GM04504 (cell line): ENCODE measurements around the gene ITGA11.

ENCODE experiments used
- DNase-seq: peaks from one replicate; pipeline ENCODE4 v3.0.0-alpha.2; 2012; ENCODE audit warnings: low read depth

ITGA11 gene

DNA sequence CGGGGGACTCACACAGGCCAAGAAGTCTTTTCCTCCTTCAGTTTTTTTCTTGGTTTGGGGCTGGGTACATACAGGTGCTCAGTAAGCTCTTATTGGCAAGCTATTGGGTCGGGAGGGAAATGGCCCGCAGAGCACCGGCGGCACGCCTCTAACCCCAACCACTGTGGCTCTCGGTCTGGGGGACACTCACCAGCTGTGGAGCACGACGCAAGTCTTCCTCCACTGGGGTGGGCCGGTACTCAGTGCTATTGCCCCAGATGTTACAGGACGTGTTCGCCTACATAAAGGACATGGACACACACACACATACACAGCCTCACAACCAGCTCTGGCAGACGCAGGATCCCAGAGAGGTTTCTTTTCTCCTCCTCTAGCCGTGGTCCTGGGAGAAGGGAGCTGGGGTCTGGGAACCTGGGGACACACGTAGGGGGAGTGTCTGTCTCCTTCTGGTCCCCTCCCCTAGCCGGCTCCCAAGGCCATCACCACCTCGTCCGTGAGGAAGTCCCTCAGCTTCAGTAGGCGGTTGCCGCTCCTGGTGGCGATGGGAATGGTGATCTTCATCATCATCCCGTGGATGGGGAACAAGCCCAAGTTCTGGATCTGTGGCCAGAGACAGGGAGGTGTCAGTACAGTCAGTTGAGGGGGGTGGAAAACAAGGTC is 121.0 kb downstream of the ITGA11 start:
- no peak for DNase-seq

DNA sequence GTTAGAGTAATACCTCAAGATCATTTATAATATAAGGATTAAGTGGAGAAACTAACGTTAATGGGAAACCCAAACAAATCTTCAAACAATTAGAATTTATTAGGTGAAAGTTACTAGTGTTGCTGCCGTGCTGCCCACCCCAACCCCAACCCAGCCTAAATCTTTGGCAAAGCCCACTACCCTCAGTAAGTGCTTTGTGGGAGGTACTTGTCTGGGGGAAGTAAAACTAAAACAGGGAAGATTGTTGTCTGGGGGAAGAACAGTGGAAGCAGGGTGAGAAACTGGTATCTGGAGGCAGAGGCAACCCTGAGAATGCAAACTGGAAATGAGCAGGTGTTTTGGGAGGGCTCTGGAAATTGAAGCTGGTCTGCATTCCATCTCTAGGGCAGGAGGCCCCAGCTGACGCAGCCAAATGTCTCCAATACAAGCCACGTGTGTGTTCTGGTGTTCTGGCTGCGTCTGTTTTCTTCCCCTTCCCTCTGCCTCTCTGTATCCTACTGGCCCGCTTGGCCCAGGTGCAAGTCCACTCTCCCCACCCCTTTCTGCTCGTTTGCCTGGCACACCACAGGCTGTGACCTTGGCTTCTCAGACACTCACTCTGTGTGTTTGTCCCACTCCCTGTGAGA is 121.7 kb downstream of the ITGA11 start:
- DNase-seq = no peak

DNA sequence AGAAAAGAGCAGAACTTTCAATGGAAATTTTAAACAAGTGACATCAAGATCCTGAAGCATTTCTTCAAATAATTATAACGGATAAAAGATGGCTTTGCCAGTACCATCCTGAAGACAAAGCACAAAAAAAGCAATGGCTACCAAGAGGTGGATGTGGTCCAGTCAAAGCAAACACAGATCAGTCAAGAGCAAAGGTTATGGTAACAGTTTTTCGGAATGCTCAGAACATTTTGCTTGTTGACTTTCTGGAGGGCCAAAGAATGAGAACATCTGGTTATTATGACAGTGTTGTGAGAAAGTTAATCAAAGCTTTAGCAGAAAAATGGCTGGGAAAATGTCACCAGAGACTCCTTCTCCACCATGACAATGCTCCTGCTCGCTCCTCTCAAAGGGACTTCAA is 122.9 kb downstream of the ITGA11 start:
- no peak for DNase-seq

DNA sequence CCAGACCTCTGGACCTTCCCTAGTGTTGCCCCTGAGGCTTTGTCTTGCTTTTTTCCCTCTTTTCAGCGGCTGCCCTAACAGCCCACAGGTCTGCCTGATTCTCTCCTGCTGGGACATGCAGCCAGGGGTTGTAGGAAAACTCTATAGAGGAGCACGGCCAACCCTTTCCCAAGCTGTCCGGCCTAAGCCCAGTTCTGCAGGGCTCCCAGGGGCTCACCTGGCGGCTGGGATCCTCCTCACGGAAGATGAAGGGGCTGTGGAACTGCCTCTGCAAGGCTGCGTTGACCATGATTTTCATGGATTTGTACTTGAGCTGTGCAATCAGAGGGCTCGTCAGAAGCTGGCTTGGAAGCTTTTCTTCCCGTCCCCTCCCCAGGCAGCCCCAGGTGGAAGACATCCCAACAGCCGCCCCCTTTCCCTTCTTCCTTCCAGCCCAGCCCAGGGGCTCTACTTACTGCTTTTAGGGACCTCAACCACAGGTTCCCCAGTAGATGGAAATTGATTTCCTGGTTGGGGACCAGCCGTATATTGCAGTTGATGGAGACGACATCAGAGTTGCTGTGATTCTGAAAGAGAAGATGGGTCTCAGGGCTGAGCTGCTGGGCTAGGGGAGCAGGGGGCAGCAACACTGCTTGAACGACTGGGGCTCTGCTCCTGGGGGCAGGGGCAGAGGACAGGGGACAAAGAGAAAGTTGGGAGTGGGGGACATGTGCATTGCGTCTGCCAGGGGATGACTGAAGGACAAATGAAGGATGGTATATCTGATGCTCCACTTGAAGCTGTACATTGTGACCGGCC is 124.6 kb downstream of the ITGA11 start:
- no peak for DNase-seq

DNA sequence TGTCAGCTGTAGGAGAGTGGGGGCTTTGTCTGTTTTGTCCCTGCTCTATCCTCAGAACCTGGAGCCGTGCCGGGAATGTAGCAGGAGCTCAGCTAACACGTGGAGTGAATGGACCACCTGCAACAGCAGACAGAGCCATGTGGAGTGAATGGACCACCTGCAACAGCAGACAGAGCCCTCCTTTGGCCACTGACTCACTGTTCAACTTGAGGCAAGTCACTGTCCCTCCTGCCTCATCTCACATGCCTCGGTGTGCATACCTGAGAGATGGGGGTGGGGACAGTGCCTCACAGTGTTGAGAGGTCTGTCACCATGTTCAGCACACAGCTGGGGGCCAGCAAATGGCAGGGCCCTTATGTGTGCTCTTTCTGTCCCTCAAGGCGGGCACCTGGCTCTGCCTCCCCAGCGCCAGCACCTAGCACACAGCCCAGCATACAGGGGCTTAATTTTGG is 126.5 kb downstream of the ITGA11 start:
- DNase-seq = no peak

DNA sequence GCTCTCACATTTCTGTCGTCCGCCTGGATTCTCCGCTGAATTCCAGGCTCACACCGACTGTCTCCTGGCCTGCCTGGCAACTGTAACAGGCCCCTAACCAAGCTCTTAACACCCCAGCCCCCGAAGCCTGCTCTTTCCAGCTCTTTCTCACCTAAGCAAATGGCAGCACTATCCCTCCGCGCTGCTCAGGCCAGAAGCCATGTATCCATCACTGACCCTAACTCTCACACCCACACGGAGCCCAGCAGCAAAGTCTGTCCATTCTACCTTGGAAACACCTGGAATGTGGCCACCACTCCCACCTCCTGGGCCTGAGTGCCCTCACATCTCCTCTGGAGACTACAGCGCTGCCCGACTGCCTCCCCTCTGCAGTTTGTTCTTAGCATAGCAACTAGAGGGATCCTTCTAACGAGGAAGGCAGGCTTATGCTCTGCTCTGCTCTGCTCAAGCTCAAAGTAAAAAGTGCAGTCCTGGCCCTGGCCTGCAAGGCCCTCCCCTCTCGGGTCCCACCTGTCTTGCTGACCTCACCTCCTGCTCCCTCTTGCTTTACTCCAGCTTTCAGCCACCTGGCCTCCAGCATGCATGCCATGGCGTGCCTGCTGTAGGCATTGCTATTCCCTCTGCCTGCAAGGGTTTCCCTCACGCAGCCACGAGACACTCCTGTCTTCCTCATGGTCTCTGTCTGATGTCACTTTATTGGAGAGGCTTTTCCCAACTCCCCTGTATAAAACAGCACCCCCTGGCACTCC is 127.2 kb downstream of the ITGA11 start:
- DNase-seq = no peak

DNA sequence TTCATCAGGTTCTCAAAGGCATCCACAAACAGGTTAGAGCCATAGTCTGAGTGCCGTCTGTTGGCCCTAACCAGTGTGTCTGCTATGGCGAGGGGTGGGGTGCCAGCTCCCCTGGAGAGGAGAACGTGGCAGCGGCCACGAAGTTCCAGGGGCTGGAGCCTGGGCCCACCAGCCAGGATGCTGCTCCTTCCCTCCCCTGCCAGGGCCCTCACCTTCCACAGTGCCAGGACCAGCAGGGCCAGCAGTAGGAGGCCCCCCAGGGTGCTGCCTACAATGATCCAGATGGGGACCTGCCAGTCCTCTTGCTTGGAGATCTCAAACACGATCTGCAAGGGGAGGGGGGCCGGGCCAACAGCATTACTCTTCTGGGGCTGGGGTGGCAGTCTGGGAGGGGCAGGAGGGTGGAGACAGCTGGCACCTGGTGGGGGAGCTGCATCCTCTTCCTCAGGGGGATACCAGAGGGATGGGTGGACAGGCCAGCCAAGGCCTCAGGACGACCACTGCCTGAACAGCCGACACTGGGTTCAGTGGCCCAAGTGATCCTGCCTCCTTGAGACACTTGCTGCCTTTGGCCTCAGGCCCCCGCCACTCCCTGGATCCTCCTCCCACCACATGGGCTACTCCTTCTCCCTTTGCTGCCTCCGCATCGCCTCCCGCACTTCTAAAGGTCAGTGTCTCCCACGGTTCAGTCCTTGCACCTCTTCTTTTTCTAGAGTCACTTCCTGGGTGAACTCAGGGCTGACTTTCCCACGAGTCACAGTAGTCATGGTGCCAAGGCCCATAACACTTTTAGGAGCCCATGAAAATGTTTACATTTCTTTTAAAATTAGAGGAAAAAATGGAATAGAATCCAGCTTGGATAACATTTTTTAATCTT is 128.2 kb downstream of the ITGA11 start:
- no peak for DNase-seq

DNA sequence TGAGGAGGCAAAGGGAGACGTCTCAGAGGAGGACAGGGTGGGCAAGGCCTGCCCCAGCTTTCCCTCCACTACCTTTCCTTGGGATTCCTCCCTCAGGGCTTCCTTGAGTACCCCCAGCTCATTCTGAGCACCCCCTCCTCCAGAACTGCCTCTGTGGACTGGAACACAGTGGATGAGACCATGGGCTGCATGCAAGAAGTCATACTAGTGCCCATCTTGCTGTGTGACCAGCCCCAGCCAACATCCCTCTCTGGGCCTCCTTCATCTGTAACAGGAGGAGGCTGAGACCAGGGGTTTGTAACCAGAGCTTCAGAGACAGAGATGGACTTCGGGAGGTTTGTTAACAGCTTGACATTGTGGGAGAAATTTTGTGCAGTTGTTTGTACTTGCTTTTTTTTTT is 128.8 kb downstream of the ITGA11 start:
- no peak for DNase-seq

DNA sequence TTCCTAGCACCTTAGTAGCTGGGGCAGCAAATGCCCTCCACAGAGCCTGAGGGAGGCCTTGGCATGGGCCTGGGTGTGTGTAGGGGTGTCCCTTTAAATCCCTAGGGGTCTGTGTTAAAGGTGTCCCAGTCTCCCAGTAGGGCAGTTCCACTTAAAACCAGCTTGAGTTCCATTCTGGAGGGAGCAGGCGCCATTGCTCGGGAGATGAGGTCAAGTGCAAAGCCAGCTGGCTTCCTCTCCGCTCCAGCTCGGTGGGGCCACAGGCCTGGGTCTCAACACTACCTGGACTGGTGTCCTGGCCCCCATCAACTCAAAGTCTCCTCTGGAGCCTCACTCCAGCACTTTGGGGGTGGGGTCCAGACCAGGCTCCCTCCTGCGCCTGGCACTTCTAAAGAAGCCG is 129.2 kb downstream of the ITGA11 start:
- no peak for DNase-seq

DNA sequence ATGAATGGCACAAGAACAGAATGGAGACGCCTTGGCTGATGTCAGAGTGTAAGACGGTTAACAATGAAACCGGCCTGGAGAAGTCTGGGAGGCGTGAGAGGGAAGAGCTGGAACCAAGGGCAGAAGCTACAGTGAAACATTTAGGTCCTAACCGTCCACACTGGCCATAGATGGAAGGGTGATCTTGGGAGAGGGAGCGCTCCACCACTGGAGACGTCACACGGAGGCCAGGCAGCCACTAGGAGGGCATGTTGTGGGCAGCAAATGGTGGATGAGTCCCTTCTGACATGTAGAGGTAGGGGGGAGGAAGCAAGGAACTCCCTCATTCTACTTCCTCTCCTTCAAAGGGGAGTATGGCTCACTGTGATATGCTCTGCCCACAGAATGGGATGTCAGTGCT is 130.7 kb downstream of the ITGA11 start:
- DNase-seq = no peak

DNA sequence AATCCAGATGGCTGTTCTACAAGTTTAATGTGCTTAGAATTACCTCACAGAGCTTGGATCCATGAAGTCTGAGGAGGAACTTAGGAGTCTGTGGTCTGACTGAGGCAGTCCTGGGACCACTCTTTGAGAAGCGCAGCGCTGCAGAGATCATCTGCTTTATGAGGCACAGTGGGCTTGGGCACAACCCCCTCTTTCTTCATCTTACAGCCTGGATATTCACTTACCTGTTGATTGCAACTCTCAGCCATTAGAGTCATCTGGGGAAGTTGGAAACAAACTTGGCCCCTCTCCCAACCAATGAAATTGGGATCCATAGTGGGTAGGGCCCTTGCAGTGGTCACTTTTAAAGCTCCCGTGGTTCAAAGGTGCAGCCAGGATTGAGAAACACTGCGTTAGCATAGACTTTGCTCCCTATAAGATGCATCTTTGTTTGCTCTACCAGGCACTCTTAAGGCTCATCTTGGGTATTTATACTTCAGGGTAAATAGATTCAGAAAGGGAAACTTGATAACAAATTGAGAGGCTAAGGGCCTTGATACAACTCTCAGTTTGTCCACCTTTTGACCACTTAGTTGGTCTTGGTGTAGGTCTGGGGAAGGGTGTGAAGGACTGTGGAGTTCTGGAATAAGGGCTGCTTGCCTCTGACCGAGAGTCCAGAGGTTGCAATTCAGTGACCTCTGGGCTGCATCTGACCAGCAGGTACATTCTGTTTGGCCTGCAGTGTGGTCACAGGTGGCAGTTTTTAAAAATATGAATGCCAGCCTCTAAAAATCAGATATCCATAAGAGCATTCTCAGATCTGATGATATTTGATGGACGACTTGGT is 131.6 kb downstream of the ITGA11 start:
- no peak for DNase-seq

DNA sequence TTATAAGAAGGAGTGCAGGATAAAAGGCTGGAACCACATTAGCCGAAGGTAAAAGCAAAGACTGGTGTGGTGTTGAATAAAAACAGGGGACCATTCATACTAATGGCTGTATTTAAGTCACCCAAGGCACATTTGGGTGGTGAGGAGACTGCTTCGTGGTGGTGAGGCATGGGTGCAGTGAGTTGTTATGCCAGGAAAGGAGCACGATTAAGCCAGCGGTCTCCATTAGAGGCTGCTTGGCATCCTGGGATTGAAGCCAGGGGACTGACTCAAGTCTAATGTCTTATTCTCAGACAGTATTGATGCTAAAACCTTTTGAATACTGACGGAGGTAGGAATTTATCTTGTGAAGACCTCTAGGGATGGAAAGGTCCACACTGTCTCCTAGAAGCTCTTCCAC is 132.5 kb downstream of the ITGA11 start:
- DNase-seq = no peak

DNA sequence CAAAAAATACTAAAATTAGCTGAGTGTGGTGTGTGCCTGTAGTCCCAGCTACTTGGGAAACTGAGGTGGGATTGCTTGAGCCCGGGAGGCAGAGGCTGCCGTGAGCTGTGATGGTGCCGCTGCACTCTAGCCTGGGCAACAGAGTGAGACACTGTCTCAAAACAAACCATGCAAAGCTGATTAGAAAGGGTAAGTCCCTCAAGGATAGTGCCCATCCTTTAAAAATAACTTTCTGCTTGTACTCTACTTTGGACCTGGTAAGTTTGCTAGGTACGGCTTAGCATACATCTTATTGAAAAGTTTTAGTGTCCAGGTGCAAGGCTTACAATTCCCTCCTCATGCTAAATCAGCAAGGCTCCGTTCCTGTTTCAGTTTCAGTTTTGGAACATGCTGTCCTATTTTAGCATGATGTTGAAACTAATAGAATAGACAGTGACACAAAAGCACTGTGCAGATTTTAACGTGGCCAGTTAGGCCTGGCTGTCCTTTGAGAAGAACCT is 133.0 kb downstream of the ITGA11 start:
- DNase-seq = no peak

DNA sequence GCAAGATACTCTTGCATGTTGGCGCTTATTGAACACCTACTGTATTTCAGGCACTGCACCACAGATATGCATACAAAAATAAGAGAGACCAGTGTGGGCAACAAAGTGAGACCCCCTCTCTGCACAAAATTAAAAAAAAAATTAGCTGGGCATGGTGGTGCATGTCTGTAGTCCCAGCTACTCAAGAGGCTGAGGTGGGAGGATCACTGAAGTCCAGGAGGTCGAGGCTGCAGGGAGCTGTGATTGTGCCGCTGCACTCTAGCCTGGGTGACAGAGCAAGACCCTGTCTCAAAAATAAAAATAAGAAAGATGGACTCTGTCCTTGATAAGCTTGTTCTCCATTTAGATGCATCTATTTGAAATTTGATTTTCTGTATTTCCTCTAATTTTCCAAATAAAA is 133.6 kb downstream of the ITGA11 start:
- DNase-seq = no peak

DNA sequence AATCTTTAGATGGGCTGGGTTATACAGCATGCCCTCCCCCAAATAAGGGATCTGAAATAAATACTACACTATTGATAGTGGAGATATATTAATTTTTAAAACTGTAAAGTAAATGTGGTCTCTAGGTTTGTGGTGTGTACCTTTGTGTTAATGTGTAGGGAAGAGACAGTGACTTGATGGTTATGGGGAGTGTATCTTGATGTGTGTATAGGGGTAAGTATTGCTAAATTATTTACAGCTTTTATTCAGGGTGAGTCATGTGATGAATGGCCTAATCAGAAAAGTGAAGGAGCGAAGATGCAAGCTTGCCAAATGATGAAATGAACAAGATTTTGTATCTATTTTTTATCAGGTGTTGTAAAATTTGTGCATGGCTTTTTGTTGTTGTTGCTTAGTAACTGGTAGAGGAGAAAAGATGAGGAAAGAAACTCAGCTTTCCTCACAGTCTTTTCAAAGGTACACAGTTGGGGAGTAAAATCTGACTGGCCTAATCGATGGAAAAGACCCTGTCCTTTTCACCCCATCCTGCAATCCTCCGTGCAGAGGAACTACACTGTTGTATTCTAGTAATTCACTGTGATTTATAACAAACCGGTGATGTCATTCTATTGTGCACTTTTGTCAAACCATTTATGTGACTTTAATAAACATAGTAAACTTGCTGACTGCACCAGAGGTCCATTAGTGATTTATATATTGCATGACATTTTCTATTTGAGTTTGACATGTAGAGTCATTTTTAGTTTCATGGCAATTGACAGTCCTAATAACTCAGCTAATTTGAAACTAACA is 136.8 kb downstream of the ITGA11 start:
- no peak for DNase-seq

DNA sequence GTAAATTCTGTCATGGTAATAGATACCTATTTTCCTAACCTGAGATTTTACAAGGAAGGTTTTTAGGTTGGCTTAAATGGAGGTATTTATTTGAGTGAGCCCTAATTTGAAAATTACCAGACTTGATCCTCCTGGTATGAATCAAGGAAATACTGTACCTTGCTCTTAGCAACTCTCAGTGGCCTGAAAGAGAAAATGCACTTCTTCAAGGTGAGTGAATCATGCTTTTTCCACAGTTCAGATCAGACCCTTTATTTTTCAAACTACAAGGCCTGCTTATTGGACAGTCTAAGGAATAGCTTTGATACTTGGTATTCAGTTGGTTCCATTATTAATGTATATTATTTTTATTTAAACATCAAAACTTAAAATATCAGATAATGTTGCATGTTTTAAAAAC is 139.0 kb downstream of the ITGA11 start:
- DNase-seq = no peak

DNA sequence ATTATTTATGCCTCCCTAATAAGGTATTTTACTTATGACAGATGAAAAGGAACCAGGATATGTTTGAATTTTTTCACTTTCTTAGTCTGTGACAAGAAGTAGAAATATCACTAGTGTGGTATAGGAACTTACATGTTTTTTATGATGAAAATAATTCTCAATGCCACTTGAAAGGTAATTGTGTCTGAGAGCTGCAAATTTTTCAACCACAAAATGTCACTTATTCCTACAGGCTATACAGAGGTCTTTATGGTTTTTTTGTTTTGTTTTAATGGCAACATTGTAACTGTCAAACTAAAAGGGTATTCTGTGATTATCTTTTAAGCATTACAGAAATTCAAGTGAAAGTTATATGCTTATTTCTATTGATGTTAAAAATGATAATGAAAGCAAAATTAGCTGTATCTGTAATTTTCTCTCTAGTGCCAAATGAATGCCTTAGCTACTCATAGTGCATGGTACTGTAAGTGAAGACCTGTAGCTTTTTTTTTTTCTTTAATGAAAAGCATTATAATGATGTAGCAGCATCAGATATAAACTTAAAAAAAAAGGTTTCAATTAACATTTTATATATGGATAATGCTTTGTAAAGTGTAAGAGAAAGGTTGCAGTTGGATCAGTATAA is 139.7 kb downstream of the ITGA11 start:
- DNase-seq = no peak

DNA sequence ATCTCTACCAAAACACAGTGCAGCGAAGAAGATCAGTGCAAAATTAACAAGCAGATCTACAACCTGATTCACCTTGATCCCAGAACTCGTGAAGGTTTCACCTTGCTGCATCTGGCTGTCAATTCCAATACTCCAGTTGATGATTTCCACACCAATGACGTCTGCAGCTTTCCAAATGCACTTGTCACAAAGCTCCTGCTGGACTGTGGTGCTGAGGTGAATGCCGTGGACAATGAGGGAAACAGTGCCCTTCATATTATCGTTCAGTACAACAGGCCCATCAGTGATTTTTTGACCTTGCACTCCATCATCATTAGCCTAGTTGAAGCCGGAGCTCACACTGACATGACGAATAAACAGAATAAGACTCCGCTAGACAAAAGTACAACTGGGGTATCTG is 141.2 kb downstream of the ITGA11 start:
- DNase-seq = no peak
